ENCODE data around the gene CELSR1.
"Not testable (repeated sequence)": the region's sequence is repeated elsewhere in the genome, so short reads cannot be mapped to it uniquely, and the experiment has no call there.

CELSR1 gene

DNA sequence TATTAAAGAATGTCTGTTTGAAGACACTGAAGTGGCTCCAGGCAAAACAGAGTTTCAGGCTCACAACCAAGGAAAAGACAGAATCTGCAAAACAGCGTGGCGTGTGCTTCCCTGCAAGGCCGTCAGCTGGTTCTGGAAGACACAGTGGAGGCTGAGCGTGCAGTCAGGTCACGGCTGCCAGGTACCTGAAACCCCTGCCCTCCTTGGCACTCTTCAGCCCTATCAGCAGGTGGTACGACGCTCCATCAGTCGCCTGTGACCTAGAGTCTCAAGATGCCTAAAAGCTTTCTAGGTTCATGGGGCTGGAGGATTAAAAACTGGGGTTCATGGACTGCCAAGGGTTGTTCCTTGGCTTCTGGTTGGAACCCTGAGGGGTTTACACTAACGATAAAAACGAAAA is 136.1 kb downstream of the CELSR1 start:
- DNase-seq (ENCODE audit: low spot score) = no peak
- TF ChIP-seq, protein P1, sequence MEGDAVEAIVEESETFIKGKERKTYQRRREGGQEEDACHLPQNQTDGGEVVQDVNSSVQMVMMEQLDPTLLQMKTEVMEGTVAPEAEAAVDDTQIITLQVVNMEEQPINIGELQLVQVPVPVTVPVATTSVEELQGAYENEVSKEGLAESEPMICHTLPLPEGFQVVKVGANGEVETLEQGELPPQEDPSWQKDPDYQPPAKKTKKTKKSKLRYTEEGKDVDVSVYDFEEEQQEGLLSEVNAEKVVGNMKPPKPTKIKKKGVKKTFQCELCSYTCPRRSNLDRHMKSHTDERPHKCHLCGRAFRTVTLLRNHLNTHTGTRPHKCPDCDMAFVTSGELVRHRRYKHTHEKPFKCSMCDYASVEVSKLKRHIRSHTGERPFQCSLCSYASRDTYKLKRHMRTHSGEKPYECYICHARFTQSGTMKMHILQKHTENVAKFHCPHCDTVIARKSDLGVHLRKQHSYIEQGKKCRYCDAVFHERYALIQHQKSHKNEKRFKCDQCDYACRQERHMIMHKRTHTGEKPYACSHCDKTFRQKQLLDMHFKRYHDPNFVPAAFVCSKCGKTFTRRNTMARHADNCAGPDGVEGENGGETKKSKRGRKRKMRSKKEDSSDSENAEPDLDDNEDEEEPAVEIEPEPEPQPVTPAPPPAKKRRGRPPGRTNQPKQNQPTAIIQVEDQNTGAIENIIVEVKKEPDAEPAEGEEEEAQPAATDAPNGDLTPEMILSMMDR (conservative IDR thresholded peaks at IDR 0.05; ENCODE audit: low read depth) = no peak
- ChIA-PET POLR2A (ENCODE audit: low non-redundant PET) (no interaction called here), CTCF (interaction anchor here (0.8 kb wide), 1 partner anchor 92 kb away, joined by 3 read pairs; no protein-coding TSS in a partner anchor)
- H3K27ac ChIP-seq = peak overlapping the region; percentile 12; the same call in 1 of the 2 replicates

DNA sequence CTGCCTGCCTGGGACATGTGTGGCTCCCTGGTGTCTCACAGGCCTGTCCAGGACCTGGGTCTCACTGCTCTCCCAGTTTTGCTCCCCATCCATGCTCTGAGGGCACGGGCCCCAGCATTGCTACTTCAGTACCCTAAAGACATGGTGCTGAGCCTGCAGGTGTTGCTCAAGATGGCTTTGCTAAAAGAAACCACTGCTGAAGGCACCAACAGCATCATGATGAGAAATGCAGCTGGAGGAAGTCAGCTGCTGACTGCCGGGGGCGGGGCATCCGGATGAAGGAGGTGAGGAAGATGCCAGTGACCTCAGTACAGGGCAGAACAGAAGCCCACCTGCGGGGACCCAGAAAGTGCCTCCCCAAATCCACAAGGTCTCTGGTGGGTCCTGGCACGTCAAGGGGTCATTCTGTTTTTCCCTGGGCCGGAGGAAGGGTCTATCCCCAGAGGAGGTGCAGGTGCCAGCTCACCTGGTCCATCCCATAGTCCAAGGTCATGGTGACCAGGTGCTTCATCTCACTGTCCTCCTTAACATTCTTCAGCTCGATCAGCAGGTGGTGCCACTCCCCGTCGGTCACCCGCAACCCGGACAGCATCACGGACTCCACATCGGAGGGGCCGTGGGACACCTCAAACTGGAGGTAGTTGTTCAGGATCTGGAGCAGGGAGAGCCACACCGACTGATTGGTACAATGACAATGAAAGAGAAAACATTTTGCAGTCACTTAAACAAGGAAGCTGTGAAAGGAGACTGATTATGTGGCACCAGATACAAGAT is 138.0 kb downstream of the CELSR1 start:
- ChIA-PET CTCF (no interaction called here), POLR2A (ENCODE audit: low non-redundant PET) (no interaction called here)

DNA sequence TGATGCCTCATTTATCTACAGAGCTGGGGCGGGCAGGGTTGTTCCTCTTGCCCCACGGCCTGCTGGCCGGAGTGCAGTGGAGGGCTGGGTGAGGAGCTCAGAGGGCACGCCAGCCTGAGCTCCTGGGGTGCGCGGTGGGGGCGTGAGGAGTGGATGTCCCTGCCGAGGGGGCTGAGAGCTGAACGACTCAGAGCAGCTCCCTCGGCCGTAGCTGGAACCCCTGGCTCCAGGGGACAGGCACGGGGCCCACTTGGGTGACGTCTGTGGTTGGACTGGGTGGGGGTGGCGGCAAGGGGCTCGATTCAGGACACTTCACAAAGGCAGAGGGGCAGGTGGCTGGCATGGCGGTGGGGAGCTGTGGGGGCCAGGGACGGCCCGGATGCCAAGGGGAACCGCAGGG is 139.5 kb downstream of the CELSR1 start:
- POLR2A ChIA-PET (ENCODE audit: low non-redundant PET) = no interaction called here
- TF ChIP-seq, protein P1 (conservative IDR thresholded peaks at IDR 0.05; ENCODE audit: low read depth) = no peak
- CTCF ChIA-PET = interaction anchor here (0.5 kb wide), 1 partner anchor 144 kb away, joined by 3 read pairs; no protein-coding TSS in a partner anchor

More for the DNA sequence above, 138.0 kb downstream of the CELSR1 start:
- DNase-seq (ENCODE audit: low spot score) = no peak
- TF ChIP-seq, protein P1 (conservative IDR thresholded peaks at IDR 0.05; ENCODE audit: low read depth) = no peak
- H3K27ac ChIP-seq = no peak overlapping the region

DNA sequence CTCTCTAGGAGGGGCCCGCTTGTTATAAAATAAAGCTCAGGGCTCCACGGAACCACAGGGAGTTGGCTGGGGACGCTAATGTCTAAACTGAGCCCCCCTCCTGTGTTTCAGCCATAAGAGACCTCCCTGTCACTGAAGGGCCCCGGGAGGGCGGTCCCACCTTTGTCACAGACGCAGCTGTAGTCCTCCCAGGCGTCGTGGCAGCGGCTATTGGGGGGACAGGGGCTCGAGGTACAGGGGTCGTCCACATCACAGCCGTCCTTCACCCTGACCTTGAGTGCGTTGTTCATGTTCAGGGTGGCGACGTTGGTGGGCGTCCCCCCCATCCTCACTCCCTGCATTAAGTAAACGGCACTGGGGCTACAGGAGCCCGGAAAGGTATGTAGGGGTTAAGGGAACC is 139.9 kb downstream of the CELSR1 start:
- no peak for DNase-seq (ENCODE audit: low spot score)
- TF ChIP-seq, protein P1 (conservative IDR thresholded peaks at IDR 0.05; ENCODE audit: low read depth) = no peak
- CTCF ChIA-PET = no interaction called here
- POLR2A ChIA-PET (ENCODE audit: low non-redundant PET) = no interaction called here
- H3K27ac ChIP-seq = no peak overlapping the region

More for the DNA sequence above, 139.5 kb downstream of the CELSR1 start:
- no peak for DNase-seq (ENCODE audit: low spot score)
- H3K27ac ChIP-seq = no peak overlapping the region

DNA sequence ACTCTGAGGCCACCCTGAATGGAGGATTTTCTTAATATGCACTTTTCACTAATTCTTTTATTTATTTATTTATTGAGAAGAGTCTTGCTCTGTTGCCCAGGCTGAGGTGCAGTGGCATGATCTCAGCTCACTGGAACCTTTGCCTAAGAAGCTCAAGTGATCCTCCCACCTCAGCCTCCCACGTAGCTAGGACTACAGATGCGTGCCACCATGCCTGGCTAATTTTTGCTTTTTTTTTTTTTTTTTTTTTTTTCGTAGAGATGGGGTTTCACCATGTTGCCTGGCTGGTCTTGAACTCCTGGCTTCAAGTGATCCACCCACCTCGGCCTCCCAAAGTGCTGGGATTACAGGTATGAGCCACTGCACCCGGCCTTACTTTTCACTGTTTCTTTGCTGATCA is 140.4 kb downstream of the CELSR1 start:
- CTCF ChIA-PET; POLR2A ChIA-PET (ENCODE audit: low non-redundant PET); DNase-seq (ENCODE audit: low spot score): not testable (repeated sequence)
- H3K27ac ChIP-seq = 0 out of 2 replicates have a peak overlapping the region, but pooled peaks have one; percentile 3

DNA sequence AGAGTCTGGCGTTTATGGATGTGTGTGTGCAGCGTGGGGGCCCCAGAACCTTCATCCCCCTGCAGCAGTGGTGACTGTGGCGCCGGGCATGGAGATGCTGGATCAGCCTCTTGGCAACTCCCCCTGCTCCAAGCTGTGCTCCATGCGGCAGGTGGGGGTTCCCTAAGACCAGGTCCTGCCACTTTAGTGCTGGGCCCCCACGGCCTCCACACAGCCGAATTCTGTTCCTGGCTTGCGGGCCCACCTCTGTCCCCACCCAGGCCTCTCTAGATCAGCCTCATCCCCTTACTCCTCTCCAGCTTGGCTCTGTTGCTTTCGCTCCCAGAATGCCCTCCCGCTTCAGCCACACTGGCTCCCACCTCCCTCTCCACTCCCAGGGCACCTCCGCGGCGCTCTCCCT is 142.3 kb downstream of the CELSR1 start:
- CTCF ChIA-PET = no interaction called here
- POLR2A ChIA-PET (ENCODE audit: low non-redundant PET) = no interaction called here

More for the DNA sequence above, 142.3 kb downstream of the CELSR1 start:
- H3K27ac ChIP-seq = 0 out of 2 replicates have a peak overlapping the region, but pooled peaks have one; percentile 16
- DNase-seq (ENCODE audit: low spot score) = no peak
- TF ChIP-seq, protein P1 (conservative IDR thresholded peaks at IDR 0.05; ENCODE audit: low read depth) = no peak
